ENCODE data around the gene CTNNA1.

DNA sequence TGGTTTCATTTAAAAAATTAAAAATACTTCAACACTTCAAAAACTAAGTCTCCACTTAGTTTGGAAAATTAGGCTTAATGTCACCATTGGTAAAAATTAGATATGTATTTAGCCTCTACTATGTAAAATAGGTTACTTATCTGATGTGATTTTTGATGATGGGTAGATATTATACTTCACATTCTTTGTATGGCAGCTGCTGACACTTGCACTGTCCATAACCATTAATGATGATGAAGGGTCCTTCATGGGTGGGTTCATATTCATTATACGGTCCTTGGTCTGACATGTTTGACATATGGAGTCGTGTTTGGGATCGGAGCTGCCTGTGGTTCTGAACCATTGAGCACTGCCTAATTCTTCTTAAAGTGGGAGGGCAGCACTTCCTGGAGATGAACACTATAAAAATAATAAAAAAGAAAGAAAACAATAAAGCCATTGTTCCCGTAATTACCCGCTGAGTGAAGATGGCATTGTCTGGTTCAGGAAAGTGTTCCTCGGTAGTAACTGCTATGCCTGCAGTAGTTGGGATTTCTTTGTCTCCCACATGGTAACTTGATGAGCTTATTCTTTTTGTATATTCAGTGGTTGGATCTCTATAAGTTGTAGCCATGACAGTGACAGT, 119.7 kb downstream of the CTNNA1 start:
- no peak for TF ChIP-seq POLR2A (IDR thresholded peaks at IDR 0.05)
- TF ChIP-seq, protein P1, sequence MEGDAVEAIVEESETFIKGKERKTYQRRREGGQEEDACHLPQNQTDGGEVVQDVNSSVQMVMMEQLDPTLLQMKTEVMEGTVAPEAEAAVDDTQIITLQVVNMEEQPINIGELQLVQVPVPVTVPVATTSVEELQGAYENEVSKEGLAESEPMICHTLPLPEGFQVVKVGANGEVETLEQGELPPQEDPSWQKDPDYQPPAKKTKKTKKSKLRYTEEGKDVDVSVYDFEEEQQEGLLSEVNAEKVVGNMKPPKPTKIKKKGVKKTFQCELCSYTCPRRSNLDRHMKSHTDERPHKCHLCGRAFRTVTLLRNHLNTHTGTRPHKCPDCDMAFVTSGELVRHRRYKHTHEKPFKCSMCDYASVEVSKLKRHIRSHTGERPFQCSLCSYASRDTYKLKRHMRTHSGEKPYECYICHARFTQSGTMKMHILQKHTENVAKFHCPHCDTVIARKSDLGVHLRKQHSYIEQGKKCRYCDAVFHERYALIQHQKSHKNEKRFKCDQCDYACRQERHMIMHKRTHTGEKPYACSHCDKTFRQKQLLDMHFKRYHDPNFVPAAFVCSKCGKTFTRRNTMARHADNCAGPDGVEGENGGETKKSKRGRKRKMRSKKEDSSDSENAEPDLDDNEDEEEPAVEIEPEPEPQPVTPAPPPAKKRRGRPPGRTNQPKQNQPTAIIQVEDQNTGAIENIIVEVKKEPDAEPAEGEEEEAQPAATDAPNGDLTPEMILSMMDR (IDR thresholded peaks at IDR 0.05), result no peak
- TF ChIP-seq POLR2AphosphoS5 (IDR thresholded peaks at IDR 0.05; ENCODE audit: insufficient read depth in 1 of 2, low read depth in 1 of 2), result no peak
